Mucosa of gallbladder (tissue), 1 donor: Measurements from ENCODE around the gene JAZF1. TPM values are rescaled to one million over a fixed set of nuclear protein-coding genes. Genes with fewer than 3 reads are reported as not detected.

Source experiments
- DNase-seq: peaks from one replicate; pipeline ENCODE4 v3.0.0-alpha.2; 2020; ENCODE audit warnings: low spot score
- total RNA-seq: library from RNA; stranded (reverse); gene quantifications from one replicate; pipeline ENCODE4 v1.2.1, GENCODE V29; 2021
- donor health status: DM: no; HTN: no; CAD: no.

The JAZF1 gene
- total RNA-seq, 1 donor from 2014 or later, result 28.1 TPM

GRCh38 chr7:28008911-28009310 is 171.7 kb downstream of the JAZF1 start:
- no peak for DNase-seq

GRCh38 chr7:28008171-28008570 is 172.4 kb downstream of the JAZF1 start:
- no peak for DNase-seq

GRCh38 chr7:28006491-28006890 is 174.1 kb downstream of the JAZF1 start:
- DNase-seq, result no peak

GRCh38 chr7:28005847-28006231 is 174.8 kb downstream of the JAZF1 start:
- DNase-seq, result no peak

GRCh38 chr7:28005075-28005846 is 175.3 kb downstream of the JAZF1 start:
- DNase-seq, result no peak

GRCh38 chr7:28003408-28003807 is 177.2 kb downstream of the JAZF1 start:
- DNase-seq, result no peak

GRCh38 chr7:28002638-28003037 is 178.0 kb downstream of the JAZF1 start:
- no peak for DNase-seq

GRCh38 chr7:28001896-28002295 is 178.7 kb downstream of the JAZF1 start:
- no peak for DNase-seq

- no peak for DNase-seq
Observed at GRCh38 chr7:27999829-28000228, 180.8 kb downstream of the JAZF1 start.

- no peak for DNase-seq
Observed at GRCh38 chr7:27998382-27998781, 182.2 kb downstream of the JAZF1 start.

GRCh38 chr7:27997188-27997707 is 183.3 kb downstream of the JAZF1 start:
- DNase-seq, result no peak

GRCh38 chr7:27996141-27996540 is 184.5 kb downstream of the JAZF1 start:
- DNase-seq, result no peak

GRCh38 chr7:27995228-27995627 is 185.4 kb downstream of the JAZF1 start:
- DNase-seq, result no peak

- DNase-seq, result no peak
Observed at GRCh38 chr7:27994639-27995038, 186.0 kb downstream of the JAZF1 start.

GRCh38 chr7:27992755-27993493 is 187.7 kb downstream of the JAZF1 start:
- no peak for DNase-seq

GRCh38 chr7:27992097-27992496 is 188.5 kb downstream of the JAZF1 start:
- DNase-seq, result no peak

GRCh38 chr7:27991006-27991528 is 189.5 kb downstream of the JAZF1 start:
- no peak for DNase-seq

- DNase-seq, result no peak
Observed at GRCh38 chr7:27976531-27976930, 204.1 kb downstream of the JAZF1 start.

GRCh38 chr7:27973625-27974024 is 207.0 kb downstream of the JAZF1 start:
- no peak for DNase-seq

GRCh38 chr7:27972276-27972675 is 208.3 kb downstream of the JAZF1 start:
- no peak for DNase-seq

GRCh38 chr7:27971171-27971812 is 209.3 kb downstream of the JAZF1 start:
- no peak for DNase-seq

GRCh38 chr7:27970350-27970749 is 210.2 kb downstream of the JAZF1 start:
- no peak for DNase-seq
